NCI-H1105 treated with DMSO at 0.1 percent for 48 hours (cell line): ENCODE data around the gene SYTL2.

Experiments
- DNase-seq: peaks from one replicate; lab custom pipeline; 2025; lab: John Stamatoyannopoulos, UW

The SYTL2 gene

DNA sequence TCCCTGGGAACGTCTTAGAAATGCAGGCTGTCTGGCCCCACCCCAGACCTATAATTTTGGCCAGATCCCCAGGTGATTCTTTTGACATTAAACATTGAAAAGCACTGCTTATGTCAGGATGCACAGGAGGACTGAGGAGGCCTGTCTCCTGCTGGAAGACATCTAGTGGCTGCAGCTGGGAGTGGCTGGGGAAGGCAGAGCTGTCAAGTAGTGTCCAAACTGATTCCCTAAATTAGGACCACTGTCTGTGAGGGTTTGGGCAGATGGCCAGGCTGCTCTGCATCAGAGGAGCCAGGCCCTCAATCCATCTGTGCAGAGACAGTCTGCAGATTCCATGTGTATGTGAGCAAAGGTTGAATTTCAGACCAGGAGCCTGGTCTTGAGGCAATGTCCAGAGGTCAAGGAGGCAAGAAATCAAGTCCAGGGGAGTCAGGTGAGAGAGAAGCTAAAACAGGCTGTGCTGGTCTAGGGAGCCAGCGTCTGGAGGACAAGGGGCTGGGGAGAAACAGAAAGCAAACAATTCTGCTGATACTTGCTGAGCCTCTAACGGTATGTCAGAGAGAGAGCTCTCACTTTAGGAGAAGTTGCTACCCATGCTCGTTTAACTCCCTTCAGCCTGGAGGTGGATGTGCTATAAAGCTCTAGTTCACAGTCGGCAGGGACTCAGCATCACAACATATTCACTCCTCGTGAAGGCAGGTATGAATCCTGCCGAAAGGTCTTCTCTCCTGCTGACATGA lies 15.3 kb upstream of the SYTL2 start:
- peak; percentile 11 for DNase-seq

- no peak for DNase-seq
These were observed 14.7 kb upstream of the SYTL2 start for GRCh38 chr11:85825616-85826015.

DNA sequence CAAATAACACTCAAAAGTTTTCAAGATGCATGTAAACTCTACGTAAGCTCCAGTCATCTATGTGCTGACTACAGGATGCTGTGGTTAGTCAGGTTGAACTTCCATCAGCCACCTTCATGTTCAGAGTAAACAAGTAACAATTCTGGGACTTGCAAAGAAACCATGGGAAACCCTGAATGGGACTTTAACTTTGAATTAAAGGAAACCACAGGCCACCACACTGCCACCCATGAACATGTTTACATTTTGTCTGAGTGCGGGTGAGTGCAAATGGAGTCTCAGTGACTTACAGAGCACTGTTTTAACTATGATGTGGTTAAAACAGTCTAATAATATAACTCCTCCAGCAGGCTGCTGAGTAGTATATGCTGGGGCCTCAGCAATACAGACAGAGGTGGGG lies 12.9 kb upstream of the SYTL2 start:
- no peak for DNase-seq

DNA sequence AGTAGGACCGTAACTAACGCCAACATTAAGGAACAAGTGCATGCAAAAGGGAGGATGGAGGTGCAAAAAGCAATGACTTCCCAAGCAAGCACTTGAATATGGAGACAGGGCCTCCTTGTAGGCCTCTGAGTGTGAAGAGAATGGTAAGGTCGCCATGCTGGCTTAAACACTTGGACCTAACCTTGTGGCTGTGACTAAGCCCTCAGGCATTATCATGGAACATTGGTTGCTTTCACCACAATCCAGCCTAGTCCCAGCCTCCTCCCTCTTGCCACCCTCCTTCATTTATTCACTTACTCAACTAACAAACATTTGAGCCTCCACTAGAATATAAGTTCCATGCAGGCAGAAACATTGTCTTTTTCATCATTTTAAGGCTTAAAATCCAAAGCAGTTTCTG lies 11.9 kb upstream of the SYTL2 start:
- DNase-seq, result no peak

- DNase-seq, result no peak
These were observed 10.7 kb upstream of the SYTL2 start for GRCh38 chr11:85821636-85822035.

GRCh38 chr11:85819441-85819840 lies 8.5 kb upstream of the SYTL2 start:
- DNase-seq, result no peak

- no peak for DNase-seq
These were observed 4.4 kb upstream of the SYTL2 start for GRCh38 chr11:85815186-85815931.

DNA sequence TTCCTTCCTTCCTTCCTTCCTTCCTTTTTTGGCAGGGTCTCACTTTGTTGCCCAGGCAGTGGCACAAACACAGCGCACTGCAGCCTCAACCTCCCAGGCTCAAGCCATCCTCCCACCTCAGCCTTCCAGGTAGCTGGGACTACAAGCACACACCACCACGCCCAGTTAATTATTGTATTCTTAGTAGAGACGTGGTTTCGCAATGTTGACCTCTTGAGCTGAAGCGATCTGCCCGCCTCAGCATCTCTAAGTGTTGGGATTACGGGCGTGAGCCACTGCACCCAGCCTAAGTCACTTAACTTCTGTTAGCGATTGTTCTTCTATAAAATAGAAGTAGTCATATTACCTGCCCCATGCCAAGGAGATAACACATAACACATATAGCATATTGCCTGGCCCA lies 2.8 kb upstream of the SYTL2 start:
- DNase-seq, result no peak

- no peak for DNase-seq
These were observed 683 bp upstream of the SYTL2 start for GRCh38 chr11:85811624-85812023.

DNA sequence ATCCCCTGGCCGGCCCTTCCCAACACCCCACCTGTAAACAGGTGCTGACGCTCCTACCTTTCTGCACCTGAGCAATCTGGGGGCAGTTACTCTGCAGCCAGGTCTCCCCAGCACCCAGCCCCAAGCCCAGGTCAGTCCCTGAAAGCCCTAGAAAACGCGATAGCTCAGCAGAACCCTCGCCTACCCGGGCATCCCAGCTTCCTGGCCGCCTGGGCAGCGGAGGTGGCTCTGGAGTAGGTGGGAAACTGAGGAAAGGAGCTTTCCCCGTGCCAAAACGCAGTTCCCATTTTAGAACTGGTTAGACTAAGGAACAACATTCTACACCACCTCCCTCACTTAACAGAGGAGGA lies 445 bp downstream of the SYTL2 start:
- DNase-seq, result no peak

GRCh38 chr11:85809863-85810262 lies 1.1 kb downstream of the SYTL2 start:
- no peak for DNase-seq

GRCh38 chr11:85809191-85809590 lies 1.8 kb downstream of the SYTL2 start:
- DNase-seq, result no peak

DNA sequence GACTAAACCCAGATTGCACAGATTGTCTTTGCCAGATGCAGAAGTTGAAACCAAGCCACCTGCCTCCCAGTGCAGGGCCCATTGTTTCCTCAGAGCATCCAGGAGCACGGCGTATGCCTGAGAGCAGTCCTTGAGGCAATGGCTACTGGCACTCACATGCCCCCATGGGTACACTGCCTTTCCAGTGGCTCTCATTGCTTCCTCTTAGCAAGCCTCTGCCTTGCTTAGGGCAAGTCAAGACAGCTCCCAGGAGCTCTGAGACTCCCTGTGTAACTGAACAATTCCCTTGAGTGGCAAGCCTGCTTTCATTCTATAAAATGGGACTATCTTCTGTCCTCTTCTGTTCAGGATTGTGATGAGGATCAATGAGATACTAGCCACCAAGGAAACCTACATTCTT lies 4.1 kb downstream of the SYTL2 start:
- DNase-seq, result peak; percentile 13

GRCh38 chr11:85806016-85806415 lies 4.9 kb downstream of the SYTL2 start:
- no peak for DNase-seq

DNA sequence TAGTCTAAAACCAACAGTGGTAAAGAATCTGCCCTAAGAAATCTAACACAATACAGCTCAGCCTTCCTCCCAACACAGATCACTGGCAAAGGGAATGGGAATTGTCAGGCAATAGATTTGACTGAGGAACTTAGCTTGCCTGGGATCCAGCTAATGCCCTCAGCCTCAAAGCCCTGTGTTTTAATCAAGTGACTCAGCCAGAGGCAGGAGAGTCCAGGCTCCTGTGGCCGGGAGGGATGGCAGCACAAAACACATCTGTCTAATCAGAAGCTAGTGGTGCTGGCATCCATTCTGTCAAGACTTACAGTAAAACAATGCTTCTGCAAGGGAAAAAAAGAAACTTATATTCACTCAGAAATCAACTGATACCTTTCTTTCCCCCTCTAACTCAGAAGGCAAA lies 5.6 kb downstream of the SYTL2 start:
- DNase-seq, result no peak

GRCh38 chr11:85803920-85804319 lies 7.0 kb downstream of the SYTL2 start:
- DNase-seq, result no peak

DNA sequence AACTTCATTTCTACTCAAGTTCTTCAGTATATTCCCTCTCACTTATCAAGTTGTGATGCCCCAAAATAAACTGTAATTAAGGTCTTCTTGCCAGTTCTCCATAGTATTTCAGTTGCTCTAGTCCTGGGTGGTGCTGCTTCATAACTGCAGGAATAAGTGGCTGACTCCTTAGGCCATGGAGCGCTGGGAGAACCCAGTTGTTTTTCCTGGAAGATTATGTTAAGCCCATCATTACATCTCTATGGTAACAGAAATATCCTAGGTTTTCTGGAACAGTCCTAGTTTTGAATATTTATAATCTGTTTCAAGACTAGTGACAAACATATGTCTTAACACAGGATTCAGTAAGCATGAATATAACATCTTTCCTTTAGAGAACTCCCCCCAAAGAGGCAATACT lies 7.6 kb downstream of the SYTL2 start:
- DNase-seq, result no peak

DNA sequence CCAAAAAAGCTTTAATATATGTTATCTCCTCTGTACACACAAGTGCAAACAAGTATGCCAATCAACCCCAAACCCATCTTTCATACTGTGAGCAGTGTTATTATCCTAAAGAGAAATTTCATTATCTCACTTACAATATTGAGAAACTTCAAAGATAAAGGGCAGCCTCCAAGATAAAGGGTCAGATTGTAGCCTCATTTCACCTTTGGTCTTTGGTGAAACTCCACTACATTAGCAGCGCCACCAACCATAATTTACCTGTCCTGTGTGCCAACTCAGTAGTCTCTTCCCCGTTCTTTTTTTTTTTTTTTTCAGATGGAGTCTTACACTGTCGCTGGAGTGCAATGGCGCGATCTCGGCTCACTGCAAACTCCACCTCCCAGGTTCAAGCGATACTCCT lies 9.4 kb downstream of the SYTL2 start:
- DNase-seq, result no peak

- no peak for DNase-seq
These were observed 10.2 kb downstream of the SYTL2 start for GRCh38 chr11:85800595-85801342.

DNA sequence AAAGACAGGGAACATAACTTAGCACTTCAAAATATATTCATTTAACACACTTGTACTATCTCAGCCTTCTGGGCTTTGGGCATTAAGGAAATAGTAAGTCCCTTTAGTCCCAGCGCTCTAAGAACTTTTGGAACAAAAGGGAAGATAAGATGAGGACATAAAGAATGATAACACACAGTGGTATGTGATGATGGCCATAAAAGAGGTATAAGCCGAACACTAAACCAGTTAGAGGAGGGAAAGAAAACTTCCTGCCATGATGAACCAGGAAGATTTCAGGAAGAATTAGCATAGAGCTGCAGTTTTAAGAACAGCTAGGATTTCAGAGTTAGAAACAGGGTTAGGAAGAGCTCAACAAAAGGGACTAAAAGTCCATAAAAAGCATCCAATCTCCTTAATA lies 11.8 kb downstream of the SYTL2 start:
- DNase-seq, result no peak

DNA sequence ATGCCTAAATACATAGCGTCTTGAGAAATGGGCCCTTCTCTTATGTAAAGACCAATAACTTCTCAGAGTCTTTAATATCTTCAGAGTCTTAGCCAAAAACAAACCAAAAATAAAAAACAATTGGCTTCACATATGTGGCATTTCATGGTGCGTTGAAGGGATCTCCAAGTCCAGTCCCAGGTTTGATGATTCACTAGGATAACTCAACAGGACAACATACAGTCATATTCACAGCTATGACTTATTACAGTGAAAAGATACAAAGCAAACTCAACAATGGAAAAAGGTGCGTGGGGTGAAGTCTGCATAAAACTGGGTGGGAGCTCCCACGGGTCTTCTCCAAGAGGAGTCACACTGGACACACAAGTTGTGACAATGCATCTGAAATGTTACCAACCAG lies 12.6 kb downstream of the SYTL2 start:
- no peak for DNase-seq

DNA sequence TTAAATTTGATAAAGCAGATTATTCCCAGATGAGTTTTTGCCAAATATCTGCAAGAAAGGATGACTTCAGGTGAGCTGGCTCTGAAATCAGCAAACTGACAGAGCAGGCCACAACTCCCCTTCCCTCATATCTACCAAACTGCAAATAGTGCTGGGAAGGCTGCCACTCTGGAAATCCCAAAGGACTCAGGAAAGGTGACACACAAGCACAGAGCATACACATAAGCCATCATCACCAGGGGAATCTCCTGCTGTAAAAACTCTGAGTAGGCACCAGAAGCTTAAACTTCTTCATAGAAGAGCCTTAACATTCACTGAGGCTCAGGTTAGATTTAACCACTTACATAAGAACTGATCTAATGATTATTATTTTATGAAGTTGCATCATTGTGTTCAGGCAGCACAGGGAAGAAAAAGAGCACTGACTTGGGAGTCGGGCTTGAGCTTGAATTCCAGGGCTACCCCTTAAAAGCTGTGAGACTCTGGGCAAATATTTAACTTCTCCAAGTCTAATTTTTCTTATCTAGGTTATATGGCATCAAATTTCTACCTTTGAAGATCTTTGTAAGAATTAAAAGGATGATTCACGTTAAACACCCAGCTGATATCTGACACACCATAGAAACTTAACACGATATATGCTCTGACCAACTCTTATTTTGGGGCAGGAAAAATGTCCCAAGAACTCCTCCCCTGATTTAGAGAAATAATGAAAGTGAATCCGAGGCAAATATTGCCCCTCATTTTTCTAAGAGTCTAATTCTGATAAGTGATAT lies 15.0 kb downstream of the SYTL2 start:
- no peak for DNase-seq
